Aorta (tissue), 5 donors: ENCODE results near the gene MORF4L1. TPM values are rescaled to one million over a fixed set of nuclear protein-coding genes. Genes with fewer than 3 reads are reported as not detected.
"Not testable (repeated sequence)": the region's sequence is repeated elsewhere in the genome, so short reads cannot be mapped to it uniquely, and the experiment has no call there.

Experiments
- ATAC-seq: fragments of 200-7000 bp; cut with Tn5 transposase; one replicate; pipeline ENCODE4 v1.9.1; 2022; ENCODE audit warnings: moderate library complexity; ENCODE audit not compliant: low FRiP score
- DNase-seq, 2 donors: peaks; one replicate each; pipeline ENCODE4 v3.0.0-alpha.2; 2020
- H3K27ac ChIP-seq, 2 donors: one replicate each; pipeline ENCODE4 v1.5.1; 2013; ENCODE audit warnings: low read length in 2 of 2, mild to moderate bottlenecking in 2 of 2, moderate library complexity in 2 of 2, control low read depth in 1 of 2, inconsistent platforms in 1 of 2, low read depth in 1 of 2
- H3K27me3 ChIP-seq, 2 donors: one replicate each; pipeline ENCODE4 v1.6.1; 2013; ENCODE audit warnings: control low read depth in 1 of 2, low read length in 1 of 2, mild to moderate bottlenecking in 1 of 2, moderate library complexity in 1 of 2; ENCODE audit not compliant: insufficient read depth in 2 of 2, control insufficient read depth in 1 of 2
- H3K36me3 ChIP-seq, 2 donors: one replicate each; pipeline ENCODE4 v1.6.1; 2013; ENCODE audit warnings: control low read depth in 1 of 2, low read length in 1 of 2, mild to moderate bottlenecking in 1 of 2; ENCODE audit not compliant: insufficient read depth in 2 of 2, control insufficient read depth in 1 of 2
- H3K4me1 ChIP-seq, 2 donors: one replicate each; pipeline ENCODE4 v1.6.1; 2013; ENCODE audit warnings: low read length in 2 of 2, control low read depth in 1 of 2, mild to moderate bottlenecking in 1 of 2, moderate library complexity in 1 of 2; ENCODE audit not compliant: insufficient read depth in 2 of 2, control insufficient read depth in 1 of 2
- H3K4me3 ChIP-seq, 2 donors: one replicate each; pipeline ENCODE4 v1.5.1; 2013; ENCODE audit warnings: low read length in 2 of 2, control low read depth in 1 of 2, mild to moderate bottlenecking in 1 of 2
- H3K9me3 ChIP-seq: one replicate; pipeline ENCODE4 v1.6.1; 2013; ENCODE audit warnings: mild to moderate bottlenecking, low read length; ENCODE audit not compliant: control insufficient read depth
- WGBS, 2 donors: extraction: QIAGEN DNeasy Blood & Tissue Kit; methylation state at CpG; one replicate each; pipeline ENCODE4 v1.1.7; 2013; 5-methylcytosine and 5-hydroxymethylcytosine counted together
- intact Hi-C, 2 donors: fragments of 100-400 bp; cut with DNase I; formaldehyde crosslinking; loops; one replicate each; pipeline versions ENCODE4 v1.14.2 to v1.15.0; 2022
- polyA plus RNA-seq, 2 donors: library from polyadenylated mRNA; stranded (reverse); fragments of 200-250 nt; gene quantifications; one replicate each; pipeline ENCODE4 v1.2.3, GENCODE V29; 2013
- total RNA-seq, 2 donors: library from RNA; stranded (reverse); fragmentation: NEBNext Ultra II Directional; extraction: Animal tissue kit (Norgen Biotek cat#: 25700); gene quantifications; one replicate each; pipeline ENCODE4 v1.2.1, GENCODE V29; 2021
- donor health status: healthy with polysubstance abuse.
- donor health status: Bipolar disorder and iron deficiency.
- donor health status: DM: no; HTN: no; CAD: no.
- donor health status: DM: no; HTN: no; CAD: no.
- donor health status: DM: yes; HTN: yes; CAD: no.

The MORF4L1 gene
- total and polyA plus RNA-seq, 4 donors, result 363 to 868 (median 429) TPM

- intact Hi-C loops, result no loop called here
- WGBS, 2 donors, result 8 to 9% methylated on average over 3 of the region's 3 CpGs
Measured at GRCh38 chr15:78838489-78838888, 34.2 kb upstream of the MORF4L1 start.

GRCh38 chr15:78839151-78839550 is 33.5 kb upstream of the MORF4L1 start:
- ATAC-seq, DNase-seq, H3K27me3 ChIP-seq, H3K27ac ChIP-seq, intact Hi-C loops, H3K36me3 ChIP-seq, H3K4me1 ChIP-seq, H3K9me3 ChIP-seq, H3K4me3 ChIP-seq: not testable (repeated sequence)
- WGBS, 2 donors, result 87 to 91% methylated on average over 6 of the region's 6 CpGs

More at GRCh38 chr15:78838489-78838888, 34.2 kb upstream of the MORF4L1 start:
- H3K27ac ChIP-seq, result no peak overlapping the region
- H3K27me3 ChIP-seq, result no peaks in the 10 kb centered on the region
- no peak overlapping the region for H3K4me3 ChIP-seq
- peak; percentile 61 for DNase-seq
- H3K9me3 ChIP-seq, result no peaks in the 10 kb centered on the region
- peak; percentile 53 for ATAC-seq
- no peaks in the 10 kb centered on the region for H3K36me3 ChIP-seq
- no peaks in the 10 kb centered on the region for H3K4me1 ChIP-seq

DNA sequence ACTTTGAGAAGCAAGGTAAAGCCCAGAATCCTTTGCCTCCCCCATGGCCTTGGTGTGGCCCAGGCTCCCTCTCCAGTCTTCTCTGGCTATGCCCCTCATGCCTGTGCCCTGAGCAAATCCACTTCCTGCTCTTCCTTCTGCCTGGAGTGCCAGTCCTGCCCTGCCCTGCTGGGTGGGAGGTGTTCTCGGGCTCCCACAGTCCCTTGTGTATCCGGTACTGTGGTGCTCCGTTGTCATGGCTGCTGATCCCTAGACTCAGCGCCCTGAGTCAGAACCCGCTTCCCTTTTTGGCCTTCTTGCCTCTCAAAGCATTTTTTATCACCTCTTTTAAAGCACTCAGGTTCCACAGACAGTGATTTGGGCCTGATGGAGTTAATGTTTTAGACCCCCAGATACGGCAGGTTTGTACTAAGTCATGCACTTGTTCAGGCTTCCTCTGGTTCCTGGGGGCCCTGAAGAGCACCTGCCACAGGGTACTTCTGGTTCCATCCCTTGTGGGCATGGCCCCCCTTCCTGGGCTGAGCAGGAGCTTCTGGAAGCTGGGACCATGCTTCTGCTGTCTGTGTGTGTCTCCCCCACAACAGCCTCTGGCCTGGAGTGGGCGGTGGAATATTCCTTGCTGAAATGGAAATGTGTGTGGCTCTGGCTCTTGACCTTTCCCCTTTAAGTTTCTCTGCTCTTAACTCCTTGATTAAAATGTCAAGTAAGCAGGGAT is 31.9 kb upstream of the MORF4L1 start:
- no peaks in the 10 kb centered on the region for H3K9me3 ChIP-seq
- no peaks in the 10 kb centered on the region for H3K27me3 ChIP-seq
- intact Hi-C loops, result no loop called here
- no peak overlapping the region for H3K27ac ChIP-seq
- DNase-seq (peak; percentile 82 to 84), ATAC-seq (peak; percentile 44)
- H3K4me3 ChIP-seq, result no peak overlapping the region
- WGBS, 2 donors, result 68 to 73% methylated on average over 7 of the region's 7 CpGs
- H3K36me3 ChIP-seq, result no peaks in the 10 kb centered on the region
- H3K4me1 ChIP-seq, result no peaks in the 10 kb centered on the region

DNA sequence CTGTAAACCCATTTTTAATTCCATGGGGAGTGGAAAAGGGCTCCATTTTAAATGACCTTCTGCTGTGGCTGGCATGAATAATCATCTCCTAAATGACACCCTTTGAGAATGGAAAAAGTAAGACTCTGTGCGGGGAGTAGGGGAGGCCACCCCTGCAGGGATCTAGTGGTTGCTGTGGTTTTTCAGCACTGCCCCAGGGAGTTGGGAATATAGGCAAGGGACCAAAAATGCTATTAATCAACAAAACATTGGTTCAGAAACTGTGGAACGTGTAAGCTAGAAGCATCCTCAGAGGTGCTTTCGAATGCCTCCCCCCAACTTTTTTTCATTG is 31.3 kb upstream of the MORF4L1 start:
- Histone ChIP-seq H3K27me3 (no peaks in the 10 kb centered on the region), H3K4me3 (no peak overlapping the region), H3K36me3 (no peaks in the 10 kb centered on the region), H3K27ac (no peak overlapping the region), H3K4me1 (no peaks in the 10 kb centered on the region), H3K9me3 (no peaks in the 10 kb centered on the region)
- no peak for ATAC-seq
- DNase-seq, result no peak
- 39 to 68% methylated on average over 3 of the region's 3 CpGs for WGBS, 2 donors
- intact Hi-C loops, result no loop called here

DNA sequence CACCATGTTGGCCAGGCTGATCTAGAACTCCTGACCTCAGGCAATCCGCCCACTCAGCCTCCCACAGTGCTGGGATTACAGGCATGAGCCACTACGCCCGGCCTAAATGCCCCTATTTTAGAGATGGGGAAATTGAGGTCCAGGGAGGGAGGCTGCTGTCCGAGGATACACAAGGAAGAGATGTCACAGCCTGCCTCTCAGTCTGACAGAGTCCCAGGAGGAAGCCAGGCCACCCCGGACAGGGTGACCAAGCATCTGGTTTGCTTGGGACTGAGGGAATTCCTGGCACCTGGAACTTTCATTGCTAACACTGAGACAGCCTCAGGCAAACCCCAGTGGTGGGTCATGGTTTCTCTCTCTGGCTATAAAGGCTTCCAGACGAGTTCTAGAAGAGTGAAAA is 30.8 kb upstream of the MORF4L1 start:
- Histone ChIP-seq H3K27me3 (no peaks in the 10 kb centered on the region), H3K36me3 (no peaks in the 10 kb centered on the region), H3K4me1 (no peaks in the 10 kb centered on the region), H3K27ac (no peak overlapping the region), H3K9me3 (no peaks in the 10 kb centered on the region), H3K4me3 (no peak overlapping the region)
- 83 to 84% methylated on average over 6 of the region's 6 CpGs for WGBS, 2 donors
- DNase-seq (peak in 1 of 2 donors; percentile 40), ATAC-seq (no peak)
- intact Hi-C loops, result no loop called here

DNA sequence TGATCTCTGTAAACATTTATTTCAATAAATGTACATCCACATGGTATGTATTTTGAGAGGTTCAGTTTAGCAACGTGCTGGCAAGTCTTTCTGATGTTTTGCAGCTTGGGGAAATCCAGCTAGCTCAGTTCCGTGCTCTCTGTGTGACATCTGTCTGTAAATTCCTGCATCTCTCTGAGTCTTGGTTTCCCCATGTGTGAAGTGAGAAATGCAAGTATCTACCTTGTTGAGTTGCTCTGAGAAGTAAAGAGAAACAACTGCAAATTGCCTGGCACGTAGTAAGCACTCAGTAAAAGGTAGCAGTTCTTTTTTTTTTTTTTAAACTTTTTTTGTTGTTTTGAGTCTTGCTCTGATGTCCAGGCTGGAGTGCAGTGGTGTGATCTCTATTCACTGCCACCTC is 30.2 kb upstream of the MORF4L1 start:
- H3K4me1 ChIP-seq, result no peaks in the 10 kb centered on the region
- no peak overlapping the region for H3K27ac ChIP-seq
- WGBS, 2 donors, result 88 to 91% methylated on average over 3 of the region's 3 CpGs
- H3K36me3 ChIP-seq, result no peaks in the 10 kb centered on the region
- H3K4me3 ChIP-seq, result no peak overlapping the region
- ATAC-seq (no peak), DNase-seq (no peak)
- no peaks in the 10 kb centered on the region for H3K27me3 ChIP-seq
- intact Hi-C loops, result no loop called here
- H3K9me3 ChIP-seq, result no peaks in the 10 kb centered on the region

DNA sequence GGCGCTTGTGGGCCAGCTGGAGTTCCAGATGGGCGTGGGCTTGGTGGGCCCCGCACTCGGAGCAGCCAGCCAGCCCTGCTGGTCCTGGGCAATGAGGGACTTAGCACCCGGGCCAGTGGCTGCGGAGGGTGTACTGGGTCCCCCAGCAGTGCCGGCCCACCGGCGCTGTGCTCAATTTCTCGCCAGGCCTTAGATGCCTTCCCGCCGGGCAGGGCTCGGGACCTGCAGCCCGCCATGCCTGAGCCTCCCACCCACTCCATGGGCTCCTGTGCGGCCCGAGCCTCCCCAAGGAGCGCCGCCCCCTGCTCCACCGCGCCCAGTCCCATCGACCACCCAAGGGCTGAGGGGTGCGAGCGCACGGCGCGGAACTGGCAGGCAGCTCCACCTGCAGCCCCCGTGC is 25.8 kb upstream of the MORF4L1 start:
- WGBS, 2 donors, result 92 to 97% methylated on average over 18 to 27 of the region's 27 CpGs
- not testable (repeated sequence) for H3K27ac ChIP-seq
- DNase-seq, result peak in 1 of 2 donors; percentile 61

DNA sequence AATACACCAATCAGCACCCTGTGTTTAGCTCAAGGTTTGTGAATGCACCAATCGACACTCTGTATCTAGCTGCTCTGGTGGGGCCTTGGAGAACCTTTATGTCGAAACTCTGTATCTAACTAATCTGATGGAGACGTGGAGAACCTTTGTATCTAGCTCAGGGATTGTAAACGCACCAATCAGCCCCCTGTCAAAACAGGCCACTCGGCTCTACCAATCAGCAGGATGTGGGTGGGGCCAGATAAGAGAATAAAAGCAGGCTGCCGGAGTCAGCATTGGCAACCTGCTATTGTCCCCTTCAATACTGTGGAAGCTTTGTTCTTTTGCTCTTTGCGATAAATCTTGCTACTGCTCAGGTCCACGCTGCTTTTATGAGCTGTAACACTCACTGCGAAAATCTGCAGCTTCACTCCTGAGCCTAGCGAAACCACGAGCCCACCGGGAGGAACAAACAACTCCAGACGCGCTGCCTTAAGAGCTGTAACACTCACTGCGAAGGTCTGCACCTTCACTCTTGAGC is 25.2 kb upstream of the MORF4L1 start:
- 87 to 89% methylated on average over 14 to 15 of the region's 15 CpGs for WGBS, 2 donors
- H3K27me3 ChIP-seq, H3K36me3 ChIP-seq, DNase-seq, intact Hi-C loops, H3K4me1 ChIP-seq, H3K9me3 ChIP-seq, ATAC-seq, H3K27ac ChIP-seq, H3K4me3 ChIP-seq: not testable (repeated sequence)

More for the DNA sequence above, 25.8 kb upstream of the MORF4L1 start:
- H3K27me3 ChIP-seq, H3K36me3 ChIP-seq, H3K4me3 ChIP-seq, intact Hi-C loops, H3K9me3 ChIP-seq, ATAC-seq, H3K4me1 ChIP-seq: not testable (repeated sequence)

- Histone ChIP-seq H3K4me3 (no peak overlapping the region), H3K27me3 (no peaks in the 10 kb centered on the region), H3K9me3 (no peaks in the 10 kb centered on the region), H3K27ac (no peak overlapping the region), H3K36me3 (no peaks in the 10 kb centered on the region), H3K4me1 (no peaks in the 10 kb centered on the region)
- ATAC-seq (no peak), DNase-seq (no peak)
- intact Hi-C loops, result no loop called here
- 97% methylated on average over 2 of the region's 2 CpGs for WGBS, 2 donors
Measured at GRCh38 chr15:78850352-78850751, 22.3 kb upstream of the MORF4L1 start.
